D721Med (cell line): ENCODE data around the gene APOB.

Experiments
- DNase-seq: peaks from one replicate; pipeline ENCODE4 v3.0.0; 2011; ENCODE audit warnings: low spot score; ENCODE audit not compliant: insufficient read length
- FAIRE-seq: peaks from 2 replicates; lab custom pipeline; 2011; peaks lifted over from hg19 to GRCh38; lab: Jason Lieb, UNC
- CTCF ChIP-seq: IDR thresholded peaks from 2 replicates; pipeline ENCODE4 v1.5.1; 2012; ENCODE audit warnings: mild to moderate bottlenecking, control low read depth; ENCODE audit not compliant: insufficient read depth; ENCODE audit errors: missing control alignments

The APOB gene

GRCh38 chr2:21014364-21015280 is 29.3 kb downstream of the APOB start:
- FAIRE-seq (no peak), DNase-seq (no peak)
- TF ChIP-seq CTCF: no peak

GRCh38 chr2:21013043-21013816 is 30.6 kb downstream of the APOB start:
- TF ChIP-seq CTCF: no peak
- FAIRE-seq: no peak
- DNase-seq: no peak

GRCh38 chr2:21012557-21012937 is 31.3 kb downstream of the APOB start:
- no peak for TF ChIP-seq CTCF
- FAIRE-seq (no peak), DNase-seq (no peak)

GRCh38 chr2:21011876-21012556 is 31.9 kb downstream of the APOB start:
- FAIRE-seq: no peak
- no peak for TF ChIP-seq CTCF

GRCh38 chr2:21011453-21011852 is 32.4 kb downstream of the APOB start:
- DNase-seq (no peak), FAIRE-seq (no peak)
- TF ChIP-seq CTCF: no peak

More at GRCh38 chr2:21011876-21012556, 31.9 kb downstream of the APOB start:
- no peak for DNase-seq

- no peak for TF ChIP-seq CTCF
- no peak for DNase-seq
- FAIRE-seq: no peak
These were observed 32.9 kb downstream of the APOB start for GRCh38 chr2:21010813-21011439.
